H1 (cell line): Measurements from ENCODE around the gene BLTP2. TPM values are rescaled to one million over a fixed set of nuclear protein-coding genes. Genes with fewer than 3 reads are reported as not detected.

Source experiments
- BACH1 ChIP-seq: IDR thresholded peaks from 2 replicates; pipeline ENCODE4 v1.6.1; 2012; ENCODE audit warnings: low read length, improper control_type of control experiment
- CHD7 ChIP-seq: fragments of 300-600 bp; sonication (generic); IDR thresholded peaks from 2 replicates; pipeline ENCODE4 v1.7.1; 2012; ENCODE audit warnings: low read length, moderate library complexity, mild to moderate bottlenecking, inconsistent platforms; ENCODE audit not compliant: insufficient replicate concordance
- FOSL1 ChIP-seq: IDR thresholded peaks from 2 replicates; pipeline ENCODE4 v1.6.1; 2011; ENCODE audit warnings: mild to moderate bottlenecking, low read depth, low read length, moderate library complexity; ENCODE audit not compliant: insufficient read depth
- KDM5A ChIP-seq: fragments of 200-600 bp; IDR thresholded peaks from 2 replicates; pipeline ENCODE4 v1.7.1; 2012; ENCODE audit warnings: mild to moderate bottlenecking, low read length, inconsistent platforms, mixed read lengths
- NRF1 ChIP-seq: IDR thresholded peaks from 2 replicates; pipeline ENCODE4 v1.6.1; 2011; ENCODE audit warnings: mild to moderate bottlenecking, low read depth, low read length, improper control_type of control experiment
- RNF2 ChIP-seq: fragments of 200-900, 300-1000 bp; sonication (generic); IDR thresholded peaks from 2 replicates; pipeline ENCODE4 v1.7.1; 2016; ENCODE audit warnings: borderline replicate concordance, low read depth, mild to moderate bottlenecking, antibody characterized with exemption, low read length; ENCODE audit not compliant: poor library complexity, severe bottlenecking; ENCODE audit errors: missing control alignments
- SIX5 ChIP-seq: IDR thresholded peaks from 2 replicates; pipeline ENCODE4 v1.6.1; 2011; ENCODE audit warnings: mild to moderate bottlenecking, low read depth, low read length
- SP4 ChIP-seq: IDR thresholded peaks from 2 replicates; pipeline ENCODE4 v1.6.1; 2012; ENCODE audit warnings: low read length, inconsistent platforms
- TAF1 ChIP-seq: IDR thresholded peaks from 2 replicates; pipeline ENCODE4 v1.6.1; 2011; ENCODE audit warnings: mild to moderate bottlenecking, low read depth, low read length
- YY1 ChIP-seq: IDR thresholded peaks from 2 replicates; pipeline ENCODE4 v1.6.1; 2011; ENCODE audit warnings: low read depth, mild to moderate bottlenecking, low read length
- ZNF274 ChIP-seq: IDR thresholded peaks from 2 replicates; pipeline ENCODE4 v1.7.0; 2012; ENCODE audit warnings: low read length, borderline replicate concordance; ENCODE audit errors: extremely low read depth
- polyA plus RNA-seq, 7 experiments: library from polyadenylated mRNA; depleted of rRNA in 3 of 7; stranded (reverse) in 5 of 7; unstranded in 2 of 7; fragments of >200 nt in 5 of 7; fragments of 200-250 nt in 2 of 7; gene quantifications; 1 replicate in 5 of 7; 2 replicates in 1 of 7; 4 replicates in 1 of 7; pipeline versions ENCODE4 v1.2.1 to v1.2.3, GENCODE V29; 2011 to 2013; ENCODE audit warnings: missing spikeins in 2 of 7, mixed read lengths in 2 of 7
- total RNA-seq: library from RNA; stranded (reverse); fragmentation: NEBNext Ultra II Directional; extraction: Animal tissue kit (Norgen Biotek cat#: 25700); gene quantifications from 2 replicates; pipeline ENCODE4 v1.2.1, GENCODE V29; 2021

BLTP2 gene
- total and polyA plus RNA-seq, 2 of the 8 experiments (the other 6 are each of a cell fraction or from before 2014, with no cell fraction given): 80.9 to 140 TPM

GRCh38 chr17:28643983-28644786, 773 bp downstream of the BLTP2 start (continued):
- no peak for TF ChIP-seq CHD7
- no peak for TF ChIP-seq YY1
- no peak; the same call in 1 of the 2 replicates for TF ChIP-seq KDM5A
- no peak for TF ChIP-seq SP4
- TF ChIP-seq SIX5: no peak
- TF ChIP-seq BACH1: no peak
- TF ChIP-seq NRF1: no peak
- TF ChIP-seq TAF1: no peak
- no peak for TF ChIP-seq FOSL1
- no peak for TF ChIP-seq ZNF274
- no peak for TF ChIP-seq RNF2
